ENCODE data around the gene SLC38A5.

Gene SLC38A5

Small RNAs within 50 kb of the gene (small RNA-seq; reads per million reads assigned to genes)
- gene AL606490.4 = 0 reads per million in 2 experiments

Measured in SK-N-DZ (cell line).